Measurements from ENCODE around the gene FAM174C. TPM values are rescaled to one million over a fixed set of nuclear protein-coding genes. Genes with fewer than 3 reads are reported as not detected.
"Not testable (repeated sequence)": the region's sequence is repeated elsewhere in the genome, so short reads cannot be mapped to it uniquely, and the experiment has no call there.

FAM174C gene
- total and polyA plus RNA-seq, 2 of the 8 experiments (the other 6 are each of a cell fraction or from before 2014, with no cell fraction given), result 44.5 to 125 TPM

- TF ChIP-seq RAD21 (IDR thresholded peaks at IDR 0.05 in 1 of 2, conservative IDR thresholded peaks at IDR 0.05 in 1 of 2; ENCODE audit: low read depth in 2 of 2, low read length in 2 of 2), result no peak
Observed at GRCh38 chr19:1245494-1246264, 29.7 kb upstream of the FAM174C start (continued).

GRCh38 chr19:1246265-1247087 is 28.9 kb upstream of the FAM174C start:
- H3K14ac ChIP-seq (ENCODE audit: insufficient read length); H3K4ac ChIP-seq (replicated peaks; ENCODE audit: insufficient read length, low read depth, low read length); H3K4me3 ChIP-seq (ENCODE audit: extremely low read depth in 1 of 4, insufficient read depth in 2 of 4, low read depth in 3 of 4, low read length in 4 of 4); H2AFZ ChIP-seq (ENCODE audit: low read length); H3K27me3 ChIP-seq (replicated peaks in 1 of 4; ENCODE audit: control insufficient read depth in 3 of 4, extremely low read depth in 1 of 4, insufficient read depth in 3 of 4, low read length in 3 of 4); H4K91ac ChIP-seq (replicated peaks; ENCODE audit: insufficient read length, low read length); H2BK20ac ChIP-seq (ENCODE audit: low read length); FAIRE-seq; H2BK5ac ChIP-seq (ENCODE audit: low read depth, low read length); H2BK15ac ChIP-seq (ENCODE audit: low read length); H3K4me2 ChIP-seq (ENCODE audit: insufficient read depth in 1 of 2, low read depth in 2 of 2, low read length in 2 of 2); H2BK12ac ChIP-seq (ENCODE audit: low read depth, low read length); H4K5ac ChIP-seq (ENCODE audit: insufficient read length, low read depth, low read length); H3K18ac ChIP-seq (ENCODE audit: extremely low read depth, low read length); H3K9ac ChIP-seq (replicated peaks in 1 of 4; ENCODE audit: extremely low read depth in 1 of 4, low read depth in 3 of 4, low read length in 3 of 4); H3K56ac ChIP-seq (replicated peaks; ENCODE audit: insufficient read length, low read depth, low read length); H3K23me2 ChIP-seq (ENCODE audit: low read depth, low read length); H2BK120ac ChIP-seq (replicated peaks; ENCODE audit: low read depth, low read length); H3K9me3 ChIP-seq (ENCODE audit: insufficient read depth in 2 of 2, low read depth in 1 of 2, low read length in 1 of 2); H3K36me3 ChIP-seq (ENCODE audit: control insufficient read depth in 2 of 4, insufficient read depth in 4 of 4, low read length in 3 of 4); H3K23ac ChIP-seq (ENCODE audit: insufficient read length); H4K8ac ChIP-seq (ENCODE audit: extremely low read depth, insufficient read depth, low read length); H3K79me1 ChIP-seq (ENCODE audit: low read depth, low read length); H3K27ac ChIP-seq (ENCODE audit: low read depth, low read length); DNase-seq (ENCODE audit: low read depth in 1 of 2, low spot score in 2 of 2): not testable (repeated sequence)
- H3K4me1 ChIP-seq (replicated peaks in 1 of 4; ENCODE audit: control insufficient read depth in 3 of 4, insufficient read depth in 4 of 4, low read length in 3 of 4), result peaks cover 0 to 24% (median 9%) of the 10 kb centered on the region in 4 experiments; a peak in 6 of 7 replicates
- H2AK5ac ChIP-seq (ENCODE audit: low read depth, low read length), result 0 out of 2 replicates have a peak overlapping the region, but pooled peaks have one; percentile 75
- peaks cover 3 to 10% of the 10 kb centered on the region in 2 experiments for H4K20me1 ChIP-seq (replicated peaks in 1 of 2; ENCODE audit: control insufficient read depth in 1 of 2, insufficient read depth in 2 of 2, low read length in 2 of 2)
- peaks cover 5 to 23% of the 10 kb centered on the region in 2 experiments for H3K79me2 ChIP-seq (ENCODE audit: control insufficient read depth in 1 of 2, insufficient read depth in 2 of 2, low read length in 2 of 2)
- ChIA-PET CTCF (ENCODE audit: partially characterized antibody) (interaction anchor here (0.6 to 7.7 kb wide), 4 partner anchors 16 to 36 kb away, joined by 3 to 212 read pairs (median 4); partner anchors contain the start of gene CIRBP), POLR2A (ENCODE audit: partially characterized antibody) (interaction anchor here (0.7 to 10.1 kb wide), 7 partner anchors 16 to 219 kb away, joined by 3 to 355 read pairs (median 3); partner anchors contain the start of genes CIRBP and FAM174C)
- WGBS, 2 experiments (ENCODE audit: extremely low coverage in 1 of 2, insufficient coverage in 1 of 2, insufficient read length in 1 of 2, insufficient replicate concordance in 2 of 2, low coverage in 1 of 2, low lambda C conversion rate in 2 of 2, missing lambda C conversion rate in 1 of 2), result 92% methylated on average over 22 of the region's 27 CpGs; no CpG with 5 or more reads in 1 of the 2 experiments

Data from H1 (cell line).